IMR-90 (cell line): ENCODE measurements around the gene TSPAN16. TPM values are rescaled to one million over a fixed set of nuclear protein-coding genes. Genes with fewer than 3 reads are reported as not detected.

Experiments
- ATAC-seq: fragments of 200-7000 bp; cut with Tn5 transposase; 2 replicates; pipeline ENCODE4 v1.9.1; 2020; ENCODE audit warnings: low read depth, mild to moderate bottlenecking, moderate library complexity
- BruUV-seq: library from RNA; stranded (reverse); fragments of 400-500 nt; replicated peaks from 2 replicates; lab custom pipeline; 2021; lab: Mats Ljungman, UMichigan
- CTCF ChIA-PET: fragments of 300-600 bp; formaldehyde crosslinking; extraction: SDS; loops from one replicate; lab custom pipeline; 2021; ENCODE audit warnings: antibody characterized with exemption; lab: Yijun Ruan, JAX
- POLR2A ChIA-PET: fragments of 300-600 bp; sonication (Branson Sonifier 250); formaldehyde crosslinking; loops from one replicate; lab custom pipeline; 2022; ENCODE audit warnings: antibody characterized with exemption; ENCODE audit not compliant: unreplicated experiment; lab: Charles Lee
- DNase-seq: peaks from one replicate; pipeline ENCODE4 v3.0.0; 2013
- H2AFZ ChIP-seq: replicated peaks from 2 replicates; pipeline ENCODE3; 2013; ENCODE audit warnings: low read length, mild to moderate bottlenecking; ENCODE audit not compliant: poor library complexity
- H2AK5ac ChIP-seq: 2 replicates; pipeline ENCODE4 v1.6.1; 2013; ENCODE audit warnings: low read depth, low read length, inconsistent platforms
- H2AK9ac ChIP-seq: replicated peaks from 2 replicates; pipeline ENCODE3; 2013; ENCODE audit warnings: mild to moderate bottlenecking, low read depth, low read length, moderate library complexity; ENCODE audit not compliant: poor library complexity
- H2BK120ac ChIP-seq: 2 replicates; pipeline ENCODE4 v1.6.1; 2013; ENCODE audit warnings: low read depth, low read length, inconsistent platforms
- H2BK15ac ChIP-seq: 3 replicates; pipeline ENCODE4 v1.6.1; 2013; ENCODE audit warnings: low read depth, low read length, inconsistent platforms
- H2BK20ac ChIP-seq: 2 replicates; pipeline ENCODE4 v1.6.1; 2013; ENCODE audit warnings: low read depth, mild to moderate bottlenecking, inconsistent platforms, low read length, moderate library complexity
- H2BK5ac ChIP-seq: 2 replicates; pipeline ENCODE4 v1.6.1; 2013; ENCODE audit warnings: mild to moderate bottlenecking, low read depth, low read length, inconsistent platforms; ENCODE audit not compliant: poor library complexity, severe bottlenecking
- H3K14ac ChIP-seq: replicated peaks from 2 replicates; pipeline ENCODE4 v1.6.1; 2013; ENCODE audit warnings: low read depth, low read length, inconsistent platforms
- H3K18ac ChIP-seq: 2 replicates; pipeline ENCODE4 v1.6.1; 2013; ENCODE audit warnings: low read depth, low read length, control low read depth
- H3K23ac ChIP-seq: 2 replicates; pipeline ENCODE4 v1.6.1; 2013; ENCODE audit warnings: low read depth, low read length, inconsistent platforms
- H3K27ac ChIP-seq: 2 replicates; pipeline ENCODE4 v1.5.1; 2013; ENCODE audit warnings: mild to moderate bottlenecking, control low read depth, low read length; ENCODE audit not compliant: insufficient read depth
- H3K27me3 ChIP-seq: 2 replicates; pipeline ENCODE4 v1.6.1; 2013; ENCODE audit warnings: low read length; ENCODE audit not compliant: control insufficient read depth, insufficient read depth
- H3K36me3 ChIP-seq: 2 replicates; pipeline ENCODE4 v1.6.1; 2013; ENCODE audit warnings: low read length, mixed read lengths; ENCODE audit not compliant: control insufficient read depth, insufficient read depth
- H3K4ac ChIP-seq: 2 replicates; pipeline ENCODE4 v1.6.1; 2013; ENCODE audit warnings: low read depth, low read length, inconsistent platforms
- H3K4me1 ChIP-seq: 2 replicates; pipeline ENCODE4 v1.6.1; 2013; ENCODE audit warnings: low read length, mixed read lengths; ENCODE audit not compliant: control insufficient read depth, insufficient read depth
- H3K4me2 ChIP-seq: 2 replicates; pipeline ENCODE4 v1.6.1; 2013; ENCODE audit warnings: low read depth, mild to moderate bottlenecking, control low read depth, low read length, moderate library complexity
- H3K4me3 ChIP-seq: 2 replicates; pipeline ENCODE4 v1.5.1; 2013; ENCODE audit warnings: low read depth, mild to moderate bottlenecking, control low read depth, low read length, moderate library complexity; ENCODE audit not compliant: insufficient read depth
- H3K56ac ChIP-seq: 2 replicates; pipeline ENCODE4 v1.6.1; 2013; ENCODE audit warnings: low read length, inconsistent platforms; ENCODE audit not compliant: insufficient read depth; ENCODE audit errors: extremely low read depth
- H3K79me1 ChIP-seq, 2 experiments: 2 replicates each; pipeline ENCODE4 v1.6.1; 2013; ENCODE audit warnings: low read length in 2 of 2, inconsistent platforms in 1 of 2, low read depth in 1 of 2
- H3K9ac ChIP-seq: 2 replicates; pipeline ENCODE4 v1.6.1; 2013; ENCODE audit warnings: low read depth, low read length, control low read depth
- H3K9me1 ChIP-seq: 2 replicates; pipeline ENCODE4 v1.6.1; 2013; ENCODE audit warnings: low read length, inconsistent platforms; ENCODE audit not compliant: insufficient read depth
- H3K9me3 ChIP-seq: 2 replicates; pipeline ENCODE4 v1.6.1; 2013; ENCODE audit warnings: low read length; ENCODE audit not compliant: control insufficient read depth, insufficient read depth
- H4K20me1 ChIP-seq: 2 replicates; pipeline ENCODE4 v1.6.1; 2013; ENCODE audit warnings: low read length, inconsistent platforms; ENCODE audit not compliant: insufficient read depth
- H4K5ac ChIP-seq: 2 replicates; pipeline ENCODE4 v1.6.1; 2013; ENCODE audit warnings: mild to moderate bottlenecking, low read depth, low read length, control low read depth
- H4K8ac ChIP-seq, 2 experiments: 2 replicates each; pipeline ENCODE4 v1.6.1; 2013; ENCODE audit warnings: low read depth in 2 of 2, low read length in 2 of 2, control low read depth in 1 of 2, inconsistent platforms in 1 of 2
- H4K91ac ChIP-seq: 2 replicates; pipeline ENCODE4 v1.6.1; 2013; ENCODE audit warnings: low read depth, low read length, inconsistent platforms; ENCODE audit not compliant: insufficient read depth
- FOS ChIP-seq: fragments of 150-350 bp; IDR thresholded peaks from 2 replicates; pipeline ENCODE4 v1.6.1; 2016; ENCODE audit warnings: low read depth, low read length
- MAZ ChIP-seq: IDR thresholded peaks from 2 replicates; pipeline ENCODE4 v1.6.1; 2012; ENCODE audit warnings: low read depth, mild to moderate bottlenecking, low read length, improper control_type of control experiment, moderate library complexity, borderline replicate concordance
- MXI1 ChIP-seq: IDR thresholded peaks from 2 replicates; pipeline ENCODE4 v1.6.1; 2012; ENCODE audit warnings: low read depth, mild to moderate bottlenecking, low read length, moderate library complexity, borderline replicate concordance
- POLR2A ChIP-seq: IDR thresholded peaks from 2 replicates; pipeline ENCODE4 v1.6.1; 2012; ENCODE audit warnings: mild to moderate bottlenecking, low read depth, low read length
- RFX5 ChIP-seq: IDR thresholded peaks from 2 replicates; pipeline ENCODE4 v1.8.0; 2012; ENCODE audit warnings: low read depth, mild to moderate bottlenecking, low read length, moderate library complexity
- WGBS, 2 experiments: methylation state at CpG; one replicate each; pipeline versions ENCODE4 v1.1.5 to v1.1.7; 2013; ENCODE audit warnings: missing lambda C conversion rate in 2 of 2; ENCODE audit not compliant: insufficient read length in 1 of 2; ENCODE audit errors: extremely low coverage in 2 of 2; 5-methylcytosine and 5-hydroxymethylcytosine counted together
- dilution Hi-C: fragments of 300-500 bp; cut with HindIII; formaldehyde crosslinking; loops from one replicate; pipeline ENCODE4 v1.14.3; 2018; ENCODE audit warnings: low sequenced_read_pairs; ENCODE audit not compliant: unreplicated experiment
- in situ Hi-C: fragments of 300-500 bp; cut with MboI; formaldehyde crosslinking; loops from 3 replicates; pipeline ENCODE4 v1.14.3; 2019; ENCODE audit warnings: low sequenced_read_pairs, inconsistent platforms, mixed read lengths
- intact Hi-C: fragments of 100-400 bp; cut with micrococcal nuclease; formaldehyde crosslinking; loops from 2 replicates; pipeline ENCODE4 v1.10.0; 2022
- polyA plus RNA-seq, 3 experiments: library from polyadenylated mRNA; depleted of rRNA; stranded (reverse); fragments of >200 nt; gene quantifications; 2 replicates each; pipeline ENCODE4 v1.2.3, GENCODE V29; 2012; ENCODE audit warnings: low replicate concordance in 1 of 3
- total RNA-seq: library from RNA; depleted of rRNA; stranded (reverse); fragments of >200 nt; gene quantifications from 2 replicates; pipeline ENCODE4 v1.2.3, GENCODE V29; 2012; rRNA removed
- TF ChIP-seq, protein P1 (sequence below): conservative IDR thresholded peaks from 2 replicates; pipeline ENCODE4 v1.5.1; 2012; ENCODE audit warnings: mild to moderate bottlenecking, low read depth, low read length, improper control_type of control experiment
- TF ChIP-seq, protein P2 (sequence below): fragments of 150-350 bp; IDR thresholded peaks from 2 replicates; pipeline ENCODE4 v1.6.1; 2016; ENCODE audit warnings: low read depth, mild to moderate bottlenecking, low read length, moderate library complexity, borderline replicate concordance

Gene TSPAN16
- total and polyA plus RNA-seq, 2 of the 4 experiments (the other 2 are of a cell fraction) = not detected

DNA sequence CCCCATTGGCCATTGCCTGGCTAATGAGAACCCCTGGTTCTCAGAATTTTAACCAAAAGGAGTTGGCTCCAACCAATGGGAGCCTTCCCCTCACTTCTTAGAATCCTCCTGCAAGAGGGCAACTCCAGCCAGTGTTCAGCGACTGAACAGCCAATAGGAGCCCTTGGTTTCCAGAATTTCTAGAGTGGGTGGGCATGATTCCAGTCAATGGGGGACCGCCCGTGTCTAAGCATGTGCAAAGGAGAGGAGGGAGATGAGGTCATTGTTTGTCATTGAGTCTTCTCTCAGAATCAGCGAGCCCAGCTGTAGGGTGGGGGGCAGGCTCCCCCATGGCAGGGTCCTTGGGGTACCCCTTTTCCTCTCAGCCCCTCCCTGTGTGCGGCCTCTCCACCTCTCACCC is 69.0 kb downstream of the TSPAN16 start:
- ChIA-PET POLR2A (no interaction called here), CTCF (no interaction called here)
- no peak overlapping the region for H2AFZ ChIP-seq
- ATAC-seq (no peak), DNase-seq (no peak)
- no peaks in the 10 kb centered on the region for H3K4me1 ChIP-seq
- no peak overlapping the region for H2BK120ac ChIP-seq
- H3K9me1 ChIP-seq = peaks cover 9% of the 10 kb centered on the region; the same call in 1 of the 2 replicates
- H3K27me3 ChIP-seq = no peaks in the 10 kb centered on the region
- no peak overlapping the region for H4K8ac ChIP-seq
- no peak overlapping the region for H3K4me3 ChIP-seq
- no peaks in the 10 kb centered on the region for H3K9me3 ChIP-seq
- H3K79me1 ChIP-seq = no peaks in the 10 kb centered on the region
- no peak overlapping the region for H2BK5ac ChIP-seq
- no peak overlapping the region for H3K4ac ChIP-seq
- H2AK9ac ChIP-seq = no peak overlapping the region
- dilution Hi-C loops = no loop called here
- no peak overlapping the region for H2BK20ac ChIP-seq
- no peak overlapping the region for H2BK15ac ChIP-seq
- no peak overlapping the region for H4K5ac ChIP-seq
- H4K20me1 ChIP-seq = peaks cover 3% of the 10 kb centered on the region; the same call in 1 of the 2 replicates
- intact Hi-C loops = no loop called here
- no peak overlapping the region for H2AK5ac ChIP-seq
- TSS peak; percentile 96 for BruUV-seq
- H3K23ac ChIP-seq = no peak overlapping the region
- no CpG with 5 or more reads among the region's 5 CpGs for WGBS, 2 experiments
- H3K9ac ChIP-seq = no peak overlapping the region
- H3K18ac ChIP-seq = no peak overlapping the region
- H3K27ac ChIP-seq = no peak overlapping the region
- no peak overlapping the region for H3K14ac ChIP-seq
- peaks cover 36% of the 10 kb centered on the region for H3K36me3 ChIP-seq
- no peak overlapping the region for H3K4me2 ChIP-seq
- no peak overlapping the region for H3K56ac ChIP-seq
- TF ChIP-seq MAZ (no peak), FOS (no peak), RFX5 (no peak), POLR2A (no peak), MXI1 (no peak)
- TF ChIP-seq, protein P1, sequence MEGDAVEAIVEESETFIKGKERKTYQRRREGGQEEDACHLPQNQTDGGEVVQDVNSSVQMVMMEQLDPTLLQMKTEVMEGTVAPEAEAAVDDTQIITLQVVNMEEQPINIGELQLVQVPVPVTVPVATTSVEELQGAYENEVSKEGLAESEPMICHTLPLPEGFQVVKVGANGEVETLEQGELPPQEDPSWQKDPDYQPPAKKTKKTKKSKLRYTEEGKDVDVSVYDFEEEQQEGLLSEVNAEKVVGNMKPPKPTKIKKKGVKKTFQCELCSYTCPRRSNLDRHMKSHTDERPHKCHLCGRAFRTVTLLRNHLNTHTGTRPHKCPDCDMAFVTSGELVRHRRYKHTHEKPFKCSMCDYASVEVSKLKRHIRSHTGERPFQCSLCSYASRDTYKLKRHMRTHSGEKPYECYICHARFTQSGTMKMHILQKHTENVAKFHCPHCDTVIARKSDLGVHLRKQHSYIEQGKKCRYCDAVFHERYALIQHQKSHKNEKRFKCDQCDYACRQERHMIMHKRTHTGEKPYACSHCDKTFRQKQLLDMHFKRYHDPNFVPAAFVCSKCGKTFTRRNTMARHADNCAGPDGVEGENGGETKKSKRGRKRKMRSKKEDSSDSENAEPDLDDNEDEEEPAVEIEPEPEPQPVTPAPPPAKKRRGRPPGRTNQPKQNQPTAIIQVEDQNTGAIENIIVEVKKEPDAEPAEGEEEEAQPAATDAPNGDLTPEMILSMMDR = no peak
- TF ChIP-seq, protein P2, sequence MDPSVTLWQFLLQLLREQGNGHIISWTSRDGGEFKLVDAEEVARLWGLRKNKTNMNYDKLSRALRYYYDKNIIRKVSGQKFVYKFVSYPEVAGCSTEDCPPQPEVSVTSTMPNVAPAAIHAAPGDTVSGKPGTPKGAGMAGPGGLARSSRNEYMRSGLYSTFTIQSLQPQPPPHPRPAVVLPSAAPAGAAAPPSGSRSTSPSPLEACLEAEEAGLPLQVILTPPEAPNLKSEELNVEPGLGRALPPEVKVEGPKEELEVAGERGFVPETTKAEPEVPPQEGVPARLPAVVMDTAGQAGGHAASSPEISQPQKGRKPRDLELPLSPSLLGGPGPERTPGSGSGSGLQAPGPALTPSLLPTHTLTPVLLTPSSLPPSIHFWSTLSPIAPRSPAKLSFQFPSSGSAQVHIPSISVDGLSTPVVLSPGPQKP = no peak
- in situ Hi-C loops = no loop called here
- no peak overlapping the region for H4K91ac ChIP-seq

Other genes starting within 250 kb of the TSPAN16 start
- gene LDLR, start 206.7 kb upstream of the TSPAN16 start, total RNA-seq = 40.5 and 45.2 TPM in 2 replicates
- gene LDLR, start 206.7 kb upstream of the TSPAN16 start, polyA plus RNA-seq (2012; rRNA removed) = 53.8 and 61.2 TPM in 2 replicates
- 68.3 and 97.5 TPM in 2 replicates for gene SPC24, start 140.4 kb upstream of the TSPAN16 start, total RNA-seq
- gene SPC24, start 140.4 kb upstream of the TSPAN16 start, polyA plus RNA-seq (2012; rRNA removed) = 11.7 and 12.2 TPM in 2 replicates
- 104 and 126 TPM in 2 replicates for gene KANK2, start 98.6 kb upstream of the TSPAN16 start, total RNA-seq
- gene KANK2, start 98.6 kb upstream of the TSPAN16 start, polyA plus RNA-seq (2012; rRNA removed) = 156 and 176 TPM in 2 replicates
- gene ANGPTL8, start 56.5 kb upstream of the TSPAN16 start, total RNA-seq = not detected in 2 replicates
- gene ANGPTL8, start 56.5 kb upstream of the TSPAN16 start, polyA plus RNA-seq (2012; rRNA removed) = not detected in 2 replicates
- gene DOCK6, start 33.6 kb upstream of the TSPAN16 start, total RNA-seq = 4.4 and 5.0 TPM in 2 replicates
- gene DOCK6, start 33.6 kb upstream of the TSPAN16 start, polyA plus RNA-seq (2012; rRNA removed) = 17.7 and 18.4 TPM in 2 replicates
- gene RAB3D, start 43.5 kb downstream of the TSPAN16 start, total RNA-seq = 4.8 and 5.0 TPM in 2 replicates
- gene RAB3D, start 43.5 kb downstream of the TSPAN16 start, polyA plus RNA-seq (2012; rRNA removed) = 5.0 and 5.5 TPM in 2 replicates
- 87.5 and 136 TPM in 2 replicates for gene TMEM205, start 50.1 kb downstream of the TSPAN16 start, total RNA-seq
- gene TMEM205, start 50.1 kb downstream of the TSPAN16 start, polyA plus RNA-seq (2012; rRNA removed) = 107 and 110 TPM in 2 replicates
- 4.4 and 4.7 TPM in 2 replicates for gene CCDC159, start 50.4 kb downstream of the TSPAN16 start, total RNA-seq
- gene CCDC159, start 50.4 kb downstream of the TSPAN16 start, polyA plus RNA-seq (2012; rRNA removed) = 14.0 and 14.3 TPM in 2 replicates
- 3.9 and 4.4 TPM in 2 replicates for gene PLPPR2, start 59.3 kb downstream of the TSPAN16 start, total RNA-seq
- 45.2 and 50.2 TPM in 2 replicates for gene PLPPR2, start 59.3 kb downstream of the TSPAN16 start, polyA plus RNA-seq (2012; rRNA removed)
- 0.36 and 0.56 TPM in 2 replicates for gene SWSAP1, start 78.5 kb downstream of the TSPAN16 start, total RNA-seq
- gene SWSAP1, start 78.5 kb downstream of the TSPAN16 start, polyA plus RNA-seq (2012; rRNA removed) = 1.6 and 2.0 TPM in 2 replicates
- 3.1 and 4.3 TPM in 2 replicates for gene EPOR, start 88.2 kb downstream of the TSPAN16 start, total RNA-seq
- 10.1 and 12.0 TPM in 2 replicates for gene EPOR, start 88.2 kb downstream of the TSPAN16 start, polyA plus RNA-seq (2012; rRNA removed)
- gene RGL3, start 123.2 kb downstream of the TSPAN16 start, total RNA-seq = 0.18 TPM in 1 of 2 replicates, not detected in the other
- 0.34 and 0.62 TPM in 2 replicates for gene RGL3, start 123.2 kb downstream of the TSPAN16 start, polyA plus RNA-seq (2012; rRNA removed)
- gene ODAD3, start 139.0 kb downstream of the TSPAN16 start, total RNA-seq = under 0.01 and 0.28 TPM in 2 replicates
- gene ODAD3, start 139.0 kb downstream of the TSPAN16 start, polyA plus RNA-seq (2012; rRNA removed) = 0.04 and 0.44 TPM in 2 replicates
- 36.0 and 55.8 TPM in 2 replicates for gene PRKCSH, start 139.5 kb downstream of the TSPAN16 start, total RNA-seq
- 252 and 272 TPM in 2 replicates for gene PRKCSH, start 139.5 kb downstream of the TSPAN16 start, polyA plus RNA-seq (2012; rRNA removed)
- gene ELAVL3, start 184.9 kb downstream of the TSPAN16 start, total RNA-seq = not detected in 2 replicates
- not detected in 2 replicates for gene ELAVL3, start 184.9 kb downstream of the TSPAN16 start, polyA plus RNA-seq (2012; rRNA removed)
- 3.9 and 4.4 TPM in 2 replicates for gene ZNF653, start 209.7 kb downstream of the TSPAN16 start, total RNA-seq
- gene ZNF653, start 209.7 kb downstream of the TSPAN16 start, polyA plus RNA-seq (2012; rRNA removed) = 9.0 and 10.3 TPM in 2 replicates
- gene ECSIT, start 233.0 kb downstream of the TSPAN16 start, total RNA-seq = 31.9 and 42.3 TPM in 2 replicates
- gene ECSIT, start 233.0 kb downstream of the TSPAN16 start, polyA plus RNA-seq (2012; rRNA removed) = 30.5 and 31.4 TPM in 2 replicates
- gene CNN1, start 242.7 kb downstream of the TSPAN16 start, total RNA-seq = 102 TPM in 2 replicates
- gene CNN1, start 242.7 kb downstream of the TSPAN16 start, polyA plus RNA-seq (2012; rRNA removed) = 196 and 207 TPM in 2 replicates